SU-DHL-6 (cell line): Measurements from ENCODE around the gene SH3PXD2B.

ENCODE experiments used
- H2AFZ ChIP-seq: fragments of 200-600 bp; sonication (generic); 2 replicates; pipeline ENCODE4 v1.6.1; 2014; ENCODE audit warnings: low read depth, mild to moderate bottlenecking, moderate library complexity, mixed read lengths, antibody characterized with exemption, low read length; ENCODE audit not compliant: severe bottlenecking
- H3F3A ChIP-seq: fragments of 200-600 bp; shearing (Covaris generic); 2 replicates; pipeline ENCODE4 v1.6.0; 2016; ENCODE audit warnings: antibody characterized with exemption, mild to moderate bottlenecking; ENCODE audit not compliant: insufficient read depth
- H3K27ac ChIP-seq: fragments of 200-600 bp; sonication (generic); 2 replicates; pipeline ENCODE4 v1.5.1; 2016; ENCODE audit warnings: low read depth, mild to moderate bottlenecking, low read length, moderate library complexity, mixed read lengths
- H3K27me3 ChIP-seq: fragments of 200-600 bp; sonication (generic), shearing (Covaris generic); 2 replicates; pipeline ENCODE4 v1.6.0; 2014; ENCODE audit warnings: mild to moderate bottlenecking, low read length
- H3K36me3 ChIP-seq: fragments of 200-600 bp; sonication (generic); 2 replicates; pipeline ENCODE4 v1.6.1; 2014; ENCODE audit warnings: mild to moderate bottlenecking, low read length, mixed read lengths
- H3K4me2 ChIP-seq: fragments of 300-600, 200-600 bp; shearing (Covaris generic), sonication (generic); 2 replicates; pipeline ENCODE4 v1.6.0; 2014; ENCODE audit warnings: low read length, low read depth, mild to moderate bottlenecking; ENCODE audit not compliant: poor library complexity, severe bottlenecking
- H3K4me3 ChIP-seq: fragments of 200-600 bp; sonication (generic); 2 replicates; pipeline ENCODE4 v1.5.1; 2014; ENCODE audit warnings: antibody characterized with exemption, low read length, mild to moderate bottlenecking, mixed read lengths; ENCODE audit not compliant: insufficient read depth, poor library complexity, severe bottlenecking
- H3K79me2 ChIP-seq: fragments of 200-600 bp; sonication (generic); 2 replicates; pipeline ENCODE4 v1.6.1; 2014; ENCODE audit warnings: mild to moderate bottlenecking, low read length, moderate library complexity; ENCODE audit not compliant: insufficient read depth
- H3K9ac ChIP-seq: fragments of 200-600 bp; sonication (generic); 2 replicates; pipeline ENCODE4 v1.7.0; 2014; ENCODE audit warnings: mild to moderate bottlenecking, low read length
- H3K9me2 ChIP-seq: fragments of 200-600 bp; sonication (generic); replicated peaks from 2 replicates; pipeline ENCODE4 v1.6.1; 2014; ENCODE audit warnings: low read length; ENCODE audit not compliant: insufficient read depth
- H3K9me3 ChIP-seq: fragments of 200-600 bp; sonication (generic); 2 replicates; pipeline ENCODE4 v1.6.1; 2014; ENCODE audit warnings: low read length, mixed read lengths; ENCODE audit not compliant: insufficient read depth
- H4K20me1 ChIP-seq: fragments of 200-600 bp; sonication (generic); 2 replicates; pipeline ENCODE4 v1.6.1; 2014; ENCODE audit warnings: low read depth, mild to moderate bottlenecking, antibody characterized with exemption, low read length, moderate library complexity, mixed read lengths
- CTCF ChIP-seq: fragments of 200-600 bp; sonication (generic); IDR thresholded peaks from one replicate; pipeline ENCODE4 v1.5.1; 2017; ENCODE audit warnings: antibody characterized with exemption, mild to moderate bottlenecking, low read length, moderate library complexity; ENCODE audit not compliant: insufficient read depth, poor library complexity, severe bottlenecking
- EZH2phosphoT487 ChIP-seq: fragments of 200-600 bp; sonication (generic), shearing (Covaris generic); conservative IDR thresholded peaks from 2 replicates; pipeline ENCODE4 v1.6.1; 2018; ENCODE audit warnings: mild to moderate bottlenecking, antibody characterized with exemption, low read length, moderate library complexity, mixed read lengths

The SH3PXD2B gene

DNA sequence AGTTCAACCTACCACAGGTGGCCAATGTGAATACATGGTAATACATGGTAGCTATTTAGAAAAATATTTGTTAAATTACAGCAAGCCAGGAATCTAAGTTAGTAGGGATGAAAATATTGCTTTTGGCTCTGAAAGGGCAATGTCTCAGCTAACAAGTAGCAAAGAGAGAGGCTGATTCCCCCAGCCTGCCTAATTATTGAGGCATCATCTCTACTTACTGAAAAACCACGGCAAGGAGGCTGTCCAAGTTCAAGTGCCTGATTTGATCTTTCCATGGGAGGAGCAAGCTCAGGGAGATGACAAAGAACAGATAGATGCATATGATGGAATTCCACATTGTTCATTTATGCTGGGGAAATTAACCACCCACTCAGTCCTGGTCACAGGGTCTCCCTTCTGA lies 142.0 kb downstream of the SH3PXD2B start:
- no peaks in the 10 kb centered on the region for H3K36me3 ChIP-seq
- H4K20me1 ChIP-seq = no peaks in the 10 kb centered on the region
- no peaks in the 10 kb centered on the region for H3K79me2 ChIP-seq
- H3K9me3 ChIP-seq = no peaks in the 10 kb centered on the region
- no peak overlapping the region for H3K4me3 ChIP-seq
- no peak overlapping the region for H2AFZ ChIP-seq
- H3K4me2 ChIP-seq = no peak overlapping the region
- no peaks in the 10 kb centered on the region for H3F3A ChIP-seq
- no peaks in the 10 kb centered on the region for H3K9me2 ChIP-seq
- H3K9ac ChIP-seq = no peak overlapping the region
- TF ChIP-seq EZH2phosphoT487 (no peak), CTCF (no peak)
- H3K27me3 ChIP-seq = no peaks in the 10 kb centered on the region
- H3K27ac ChIP-seq = no peak overlapping the region

DNA sequence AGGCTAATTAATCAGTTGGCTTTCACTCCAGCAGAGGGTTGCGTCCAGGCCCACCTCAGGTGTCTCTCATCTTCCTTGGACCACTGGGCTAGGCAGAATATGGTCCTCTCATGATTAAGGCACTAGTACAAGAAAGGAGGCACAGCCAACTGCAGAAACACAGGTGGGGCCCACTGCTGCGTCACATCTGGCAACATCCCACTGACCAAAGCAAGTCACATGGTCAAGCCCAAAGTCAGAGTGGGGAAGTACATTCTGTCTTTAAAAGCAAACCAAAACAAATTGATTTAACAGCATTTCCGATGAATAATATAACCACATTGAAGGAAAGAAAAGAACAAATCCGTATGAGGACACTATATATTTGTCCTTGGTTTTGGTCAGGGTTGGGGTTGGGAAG lies 142.7 kb downstream of the SH3PXD2B start:
- no peak overlapping the region for H3K9ac ChIP-seq
- no peaks in the 10 kb centered on the region for H4K20me1 ChIP-seq
- H3K27me3 ChIP-seq = no peaks in the 10 kb centered on the region
- no peak overlapping the region for H3K4me2 ChIP-seq
- no peak overlapping the region for H3K4me3 ChIP-seq
- H3K79me2 ChIP-seq = no peaks in the 10 kb centered on the region
- H3K9me2 ChIP-seq = no peaks in the 10 kb centered on the region
- H3K36me3 ChIP-seq = no peaks in the 10 kb centered on the region
- TF ChIP-seq EZH2phosphoT487 = no peak
- TF ChIP-seq CTCF = no peak
- H3K9me3 ChIP-seq = no peaks in the 10 kb centered on the region
- H2AFZ ChIP-seq = no peak overlapping the region
- H3K27ac ChIP-seq = no peak overlapping the region
- no peaks in the 10 kb centered on the region for H3F3A ChIP-seq

DNA sequence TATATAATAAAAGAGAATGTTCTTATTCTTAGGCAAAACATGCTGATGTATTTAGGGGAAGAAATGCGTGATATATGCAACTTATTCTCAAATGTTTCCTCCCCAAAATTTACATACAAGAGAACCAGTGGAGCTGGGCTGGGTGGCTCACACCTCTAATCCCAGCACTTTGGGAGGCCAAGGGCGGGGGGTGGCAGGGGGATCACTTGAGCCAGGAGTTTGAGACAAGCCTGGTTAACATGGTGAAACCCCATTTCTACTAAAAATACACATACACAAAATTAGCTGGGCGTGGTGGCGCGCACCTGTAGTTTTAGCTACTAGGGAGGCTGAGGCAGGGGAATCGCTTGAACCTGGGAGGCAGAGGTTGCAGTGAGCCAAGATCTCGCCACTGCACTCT lies 143.3 kb downstream of the SH3PXD2B start:
- TF ChIP-seq CTCF (no peak), EZH2phosphoT487 (no peak)

More for the DNA sequence above, 143.3 kb downstream of the SH3PXD2B start:
- no peaks in the 10 kb centered on the region for H3F3A ChIP-seq
- H3K4me2 ChIP-seq = no peak overlapping the region
- H3K9me3 ChIP-seq = no peaks in the 10 kb centered on the region
- no peak overlapping the region for H3K27ac ChIP-seq
- H4K20me1 ChIP-seq = no peaks in the 10 kb centered on the region
- no peaks in the 10 kb centered on the region for H3K9me2 ChIP-seq
- H3K36me3 ChIP-seq = no peaks in the 10 kb centered on the region
- H3K4me3 ChIP-seq = no peak overlapping the region
- H3K9ac ChIP-seq = no peak overlapping the region
- no peak overlapping the region for H2AFZ ChIP-seq
- H3K27me3 ChIP-seq = no peaks in the 10 kb centered on the region
- no peaks in the 10 kb centered on the region for H3K79me2 ChIP-seq
